Endothelial cell of umbilical vein (primary cell): ENCODE results near the gene LAMB1. TPM values are rescaled to one million over a fixed set of nuclear protein-coding genes. Genes with fewer than 3 reads are reported as not detected.

ENCODE experiments used
- BruUV-seq: library from RNA; stranded (reverse); fragments of 400-500 nt; replicated peaks from 2 replicates; lab custom pipeline; 2021; lab: Mats Ljungman, UMichigan
- CTCF ChIA-PET: fragments of 300-600, 350-600 bp; sonication (Branson Sonifier 250); formaldehyde crosslinking; loops from one replicate; lab custom pipeline; 2021; ENCODE audit warnings: antibody characterized with exemption, inconsistent platforms; lab: Charles Lee
- POLR2A ChIA-PET: fragments of 300-600, 350-600 bp; sonication (Branson Sonifier 250); formaldehyde crosslinking; loops from one replicate; lab custom pipeline; 2021; ENCODE audit warnings: antibody characterized with exemption, inconsistent platforms; lab: Charles Lee
- DNase-seq: peaks from one replicate; pipeline ENCODE4 v3.0.0-alpha.2; 2011; ENCODE audit warnings: low read depth, low spot score
- FAIRE-seq: peaks from 2 replicates; lab custom pipeline; 2011; peaks lifted over from hg19 to GRCh38; lab: Jason Lieb, UNC
- H2AFZ ChIP-seq: 2 replicates; pipeline ENCODE4 v1.6.0; 2012; ENCODE audit warnings: low read depth, low read length, control low read depth, inconsistent platforms
- H3K27ac ChIP-seq: 2 replicates; pipeline ENCODE4 v1.5.1; 2011; ENCODE audit warnings: low read depth, mild to moderate bottlenecking, control low read depth, low read length, moderate library complexity; ENCODE audit not compliant: insufficient read depth
- H3K27me3 ChIP-seq, 2 experiments: 2 replicates each; pipeline versions ENCODE4 v1.6.0 to v1.6.1; 2011; ENCODE audit warnings: low read length in 2 of 2, mixed read lengths in 1 of 2; ENCODE audit not compliant: control insufficient read depth in 2 of 2, insufficient read depth in 2 of 2
- H3K36me3 ChIP-seq, 2 experiments: 2 replicates in 1 of 2; 3 replicates in 1 of 2; pipeline ENCODE4 v1.5.1; 2011; ENCODE audit warnings: low read length in 2 of 2, mild to moderate bottlenecking in 1 of 2, moderate library complexity in 1 of 2; ENCODE audit not compliant: control insufficient read depth in 2 of 2, insufficient read depth in 2 of 2; ENCODE audit errors: extremely low read depth in 1 of 2
- H3K4me1 ChIP-seq: 3 replicates; pipeline ENCODE4 v1.5.1; 2011; ENCODE audit warnings: mild to moderate bottlenecking, low read length; ENCODE audit not compliant: control insufficient read depth, insufficient read depth; ENCODE audit errors: extremely low read depth
- H3K4me2 ChIP-seq: 2 replicates; pipeline ENCODE4 v1.6.1; 2011; ENCODE audit warnings: low read length, control low read depth, mixed read lengths; ENCODE audit not compliant: insufficient read depth
- H3K4me3 ChIP-seq, 3 experiments: fragments of 200-600 bp in 1 of 3; sonication (generic), shearing (Covaris generic) in 1 of 3; replicated peaks in 1 of 3; 2 replicates each; pipeline ENCODE4 v1.5.1; 2011 to 2016; ENCODE audit warnings: control low read depth in 3 of 3, low read length in 3 of 3, mild to moderate bottlenecking in 2 of 3, inconsistent platforms in 1 of 3, low read depth in 1 of 3, moderate library complexity in 1 of 3; ENCODE audit not compliant: insufficient read depth in 1 of 3
- H3K79me2 ChIP-seq: 2 replicates; pipeline ENCODE4 v1.6.0; 2012; ENCODE audit warnings: low read length, inconsistent platforms; ENCODE audit not compliant: control insufficient read depth, insufficient read depth
- H3K9ac ChIP-seq: replicated peaks from 2 replicates; pipeline ENCODE3; 2011; ENCODE audit warnings: low read length, control low read depth; ENCODE audit not compliant: insufficient read depth; ENCODE audit errors: extremely low read depth
- H3K9me1 ChIP-seq: replicated peaks from 3 replicates; pipeline ENCODE4 v1.6.0; 2011; ENCODE audit warnings: mild to moderate bottlenecking, low read length; ENCODE audit not compliant: control insufficient read depth, insufficient read depth; ENCODE audit errors: extremely low read depth
- H3K9me3 ChIP-seq: replicated peaks from 2 replicates; pipeline ENCODE4 v1.5.1; 2012; ENCODE audit warnings: low read length, inconsistent platforms; ENCODE audit not compliant: control insufficient read depth, insufficient read depth
- H4K20me1 ChIP-seq: replicated peaks from 2 replicates; pipeline ENCODE3; 2011; ENCODE audit warnings: mild to moderate bottlenecking, low read length; ENCODE audit not compliant: control insufficient read depth, insufficient read depth; ENCODE audit errors: extremely low read depth
- EZH2 ChIP-seq: IDR thresholded peaks from 2 replicates; pipeline ENCODE4 v1.6.1; 2012; ENCODE audit warnings: borderline replicate concordance, low read depth, mild to moderate bottlenecking, moderate library complexity, low read length, inconsistent platforms; ENCODE audit not compliant: severe bottlenecking
- FOS ChIP-seq: IDR thresholded peaks from 2 replicates; pipeline ENCODE4 v1.6.1; 2011; ENCODE audit warnings: mild to moderate bottlenecking, low read length, moderate library complexity, borderline replicate concordance; ENCODE audit not compliant: insufficient read depth
- GATA2 ChIP-seq: IDR thresholded peaks from 2 replicates; pipeline ENCODE4 v1.7.0; 2011; ENCODE audit warnings: low read depth, mild to moderate bottlenecking, moderate library complexity, mixed read lengths, low read length; ENCODE audit not compliant: insufficient read length, insufficient read depth
- JUN ChIP-seq: IDR thresholded peaks from 2 replicates; pipeline ENCODE4 v1.6.1; 2011; ENCODE audit warnings: borderline replicate concordance, low read depth; ENCODE audit not compliant: insufficient read length, insufficient read depth
- MYC ChIP-seq: IDR thresholded peaks from one replicate; pipeline ENCODE4 v1.6.1; 2011; ENCODE audit warnings: mild to moderate bottlenecking, low read depth, low read length
- POLR2A ChIP-seq: IDR thresholded peaks from 2 replicates; pipeline ENCODE4 v1.6.1; 2012; ENCODE audit warnings: low read depth, mild to moderate bottlenecking, control low read depth, low read length
- POLR2AphosphoS5 ChIP-seq: IDR thresholded peaks from 2 replicates; pipeline ENCODE4 v1.6.1; 2012; ENCODE audit warnings: low read depth, mild to moderate bottlenecking, control low read depth, low read length, moderate library complexity; ENCODE audit not compliant: insufficient read depth
- dilution Hi-C: fragments of 300-500 bp; cut with MboI; formaldehyde crosslinking; loops from one replicate; pipeline ENCODE4 v1.15.0; 2019; ENCODE audit warnings: low sequenced_read_pairs; ENCODE audit not compliant: extremely low pct_ligation_motif_present
- intact Hi-C: fragments of 100-400 bp; cut with micrococcal nuclease; formaldehyde crosslinking; loops from one replicate; pipeline ENCODE4 v1.10.0; 2022
- polyA plus RNA-seq, 4 experiments: library from polyadenylated mRNA; depleted of rRNA in 3 of 4; stranded (reverse) in 3 of 4; unstranded in 1 of 4; fragments of >200 nt; gene quantifications; 2 replicates each; pipeline versions ENCODE4 v1.2.1 to v1.2.3, GENCODE V29; 2011 to 2012; ENCODE audit warnings: missing spikeins in 1 of 4
- total RNA-seq: library from RNA; stranded (reverse); gene quantifications from 2 replicates; pipeline ENCODE4 v1.2.3, GENCODE V29; 2021
- TF ChIP-seq, protein P1 (sequence below), 2 donors: IDR thresholded peaks; 1 replicate in 1 of 2; 2 replicates in 1 of 2; pipeline ENCODE4 v1.5.1; 2011; ENCODE audit warnings: low read length in 2 of 2, mild to moderate bottlenecking in 2 of 2, moderate library complexity in 2 of 2, control low read depth in 1 of 2, inconsistent platforms in 1 of 2, low read depth in 1 of 2; ENCODE audit not compliant: insufficient read depth in 1 of 2; ENCODE audit errors: extremely low read depth in 1 of 2
- TF ChIP-seq, protein P2 (sequence below): IDR thresholded peaks from 2 replicates; pipeline ENCODE4 v1.6.1; 2011; ENCODE audit not compliant: insufficient read depth, insufficient read length

LAMB1 gene
- total and polyA plus RNA-seq, 2 donors (not counting 3 experiments of a cell fraction or from before 2014, with no cell fraction given), result 588 to 703 TPM

DNA sequence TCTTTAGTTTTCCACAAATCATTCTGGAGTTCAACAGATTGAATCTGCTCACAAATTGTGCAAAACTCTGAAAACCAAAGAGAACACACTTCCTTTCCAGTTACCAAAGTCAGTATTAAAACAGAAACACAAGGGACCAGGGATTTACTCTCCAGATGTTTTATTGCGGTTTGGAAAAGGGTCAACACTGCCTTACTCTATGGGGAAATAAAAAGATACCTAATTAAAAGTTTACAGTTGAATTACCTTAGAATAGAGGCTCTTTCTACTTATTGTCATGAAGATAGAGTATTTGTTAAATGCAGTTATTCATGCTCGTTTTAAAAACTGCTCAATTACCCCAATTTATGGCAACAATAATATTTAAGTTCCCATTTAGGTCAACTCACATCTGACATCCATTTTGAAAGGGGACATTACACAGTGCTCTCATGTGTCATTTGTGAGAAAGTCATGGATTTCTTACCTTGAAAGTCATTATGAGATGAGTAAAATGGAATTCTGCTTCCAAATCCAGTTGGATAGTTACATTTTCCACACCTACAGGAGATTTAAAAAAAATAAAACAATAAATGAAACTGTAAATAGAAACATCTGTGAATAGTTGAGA, 8.4 kb downstream of the LAMB1 start:
- intact Hi-C loops, result loop anchor here (1.0 to 10.0 kb wide), 5 partner anchors 9 to 250 kb away; partner anchors contain the start of genes CBLL1 and LAMB1
- Histone ChIP-seq H3K9ac (peak overlapping the region; percentile 88), H3K4me2 (peak overlapping the region; percentile 73), H3K4me3 (peak overlapping the region in 1 of 3 experiments; percentile 17), H4K20me1 (no peaks in the 10 kb centered on the region), H3K27me3 (no peaks in the 10 kb centered on the region), H3K79me2 (peaks cover 65% of the 10 kb centered on the region), H3K36me3 (peaks cover 22 to 50% of the 10 kb centered on the region in 2 experiments), H3K27ac (peak overlapping the region; percentile 99), H3K4me1 (peaks cover 69% of the 10 kb centered on the region), H2AFZ (no peak overlapping the region), H3K9me1 (no peaks in the 10 kb centered on the region), H3K9me3 (no peaks in the 10 kb centered on the region)
- POLR2A ChIA-PET, result interaction anchor here (1.0 kb wide), 2 partner anchors 9 to 21 kb away, joined by 3 to 4 read pairs; no protein-coding TSS in a partner anchor
- CTCF ChIA-PET, result interaction anchor here (1.1 to 13.4 kb wide), 4 partner anchors 10 to 151 kb away, joined by 3 to 284 read pairs (median 12); no protein-coding TSS in a partner anchor
- FAIRE-seq (no peak), DNase-seq (no peak)
- no TSS peak for BruUV-seq
- no peak for TF ChIP-seq FOS
- no peak for TF ChIP-seq POLR2A
- no peak for TF ChIP-seq GATA2
- no peak for TF ChIP-seq MYC
- TF ChIP-seq, protein P1, sequence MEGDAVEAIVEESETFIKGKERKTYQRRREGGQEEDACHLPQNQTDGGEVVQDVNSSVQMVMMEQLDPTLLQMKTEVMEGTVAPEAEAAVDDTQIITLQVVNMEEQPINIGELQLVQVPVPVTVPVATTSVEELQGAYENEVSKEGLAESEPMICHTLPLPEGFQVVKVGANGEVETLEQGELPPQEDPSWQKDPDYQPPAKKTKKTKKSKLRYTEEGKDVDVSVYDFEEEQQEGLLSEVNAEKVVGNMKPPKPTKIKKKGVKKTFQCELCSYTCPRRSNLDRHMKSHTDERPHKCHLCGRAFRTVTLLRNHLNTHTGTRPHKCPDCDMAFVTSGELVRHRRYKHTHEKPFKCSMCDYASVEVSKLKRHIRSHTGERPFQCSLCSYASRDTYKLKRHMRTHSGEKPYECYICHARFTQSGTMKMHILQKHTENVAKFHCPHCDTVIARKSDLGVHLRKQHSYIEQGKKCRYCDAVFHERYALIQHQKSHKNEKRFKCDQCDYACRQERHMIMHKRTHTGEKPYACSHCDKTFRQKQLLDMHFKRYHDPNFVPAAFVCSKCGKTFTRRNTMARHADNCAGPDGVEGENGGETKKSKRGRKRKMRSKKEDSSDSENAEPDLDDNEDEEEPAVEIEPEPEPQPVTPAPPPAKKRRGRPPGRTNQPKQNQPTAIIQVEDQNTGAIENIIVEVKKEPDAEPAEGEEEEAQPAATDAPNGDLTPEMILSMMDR (IDR thresholded peaks at IDR 0.05; ENCODE audit: extremely low read depth in 1 of 2, insufficient read depth in 1 of 2, low read depth in 1 of 2, low read length in 2 of 2), result no peak
- no peak for TF ChIP-seq EZH2
- TF ChIP-seq, protein P2, sequence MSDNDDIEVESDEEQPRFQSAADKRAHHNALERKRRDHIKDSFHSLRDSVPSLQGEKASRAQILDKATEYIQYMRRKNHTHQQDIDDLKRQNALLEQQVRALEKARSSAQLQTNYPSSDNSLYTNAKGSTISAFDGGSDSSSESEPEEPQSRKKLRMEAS, result no peak
- TF ChIP-seq POLR2AphosphoS5, result no peak
- no peak for TF ChIP-seq JUN
- dilution Hi-C loops, result no loop called here
